Endothelial cell of umbilical vein (primary cell): ENCODE measurements around the gene HLTF. TPM values are rescaled to one million over a fixed set of nuclear protein-coding genes. Genes with fewer than 3 reads are reported as not detected.

Source experiments
- BruUV-seq: library from RNA; stranded (reverse); fragments of 400-500 nt; replicated peaks from 2 replicates; lab custom pipeline; 2021; lab: Mats Ljungman, UMichigan
- CTCF ChIA-PET: fragments of 300-600, 350-600 bp; sonication (Branson Sonifier 250); formaldehyde crosslinking; loops from one replicate; lab custom pipeline; 2021; ENCODE audit warnings: antibody characterized with exemption, inconsistent platforms; lab: Charles Lee
- POLR2A ChIA-PET: fragments of 300-600, 350-600 bp; sonication (Branson Sonifier 250); formaldehyde crosslinking; loops from one replicate; lab custom pipeline; 2021; ENCODE audit warnings: antibody characterized with exemption, inconsistent platforms; lab: Charles Lee
- DNase-seq: peaks from one replicate; pipeline ENCODE4 v3.0.0-alpha.2; 2011; ENCODE audit warnings: low read depth, low spot score
- FAIRE-seq: peaks from 2 replicates; lab custom pipeline; 2011; peaks lifted over from hg19 to GRCh38; lab: Jason Lieb, UNC
- H2AFZ ChIP-seq: 2 replicates; pipeline ENCODE4 v1.6.0; 2012; ENCODE audit warnings: low read depth, low read length, control low read depth, inconsistent platforms
- H3K27ac ChIP-seq: 2 replicates; pipeline ENCODE4 v1.5.1; 2011; ENCODE audit warnings: low read depth, mild to moderate bottlenecking, control low read depth, low read length, moderate library complexity; ENCODE audit not compliant: insufficient read depth
- H3K27me3 ChIP-seq, 2 experiments: 2 replicates each; pipeline versions ENCODE4 v1.6.0 to v1.6.1; 2011; ENCODE audit warnings: low read length in 2 of 2, mixed read lengths in 1 of 2; ENCODE audit not compliant: control insufficient read depth in 2 of 2, insufficient read depth in 2 of 2
- H3K36me3 ChIP-seq, 2 experiments: 2 replicates in 1 of 2; 3 replicates in 1 of 2; pipeline ENCODE4 v1.5.1; 2011; ENCODE audit warnings: low read length in 2 of 2, mild to moderate bottlenecking in 1 of 2, moderate library complexity in 1 of 2; ENCODE audit not compliant: control insufficient read depth in 2 of 2, insufficient read depth in 2 of 2; ENCODE audit errors: extremely low read depth in 1 of 2
- H3K4me1 ChIP-seq: 3 replicates; pipeline ENCODE4 v1.5.1; 2011; ENCODE audit warnings: mild to moderate bottlenecking, low read length; ENCODE audit not compliant: control insufficient read depth, insufficient read depth; ENCODE audit errors: extremely low read depth
- H3K4me2 ChIP-seq: 2 replicates; pipeline ENCODE4 v1.6.1; 2011; ENCODE audit warnings: low read length, control low read depth, mixed read lengths; ENCODE audit not compliant: insufficient read depth
- H3K4me3 ChIP-seq, 3 experiments: fragments of 200-600 bp in 1 of 3; sonication (generic), shearing (Covaris generic) in 1 of 3; replicated peaks in 1 of 3; 2 replicates each; pipeline ENCODE4 v1.5.1; 2011 to 2016; ENCODE audit warnings: control low read depth in 3 of 3, low read length in 3 of 3, mild to moderate bottlenecking in 2 of 3, inconsistent platforms in 1 of 3, low read depth in 1 of 3, moderate library complexity in 1 of 3; ENCODE audit not compliant: insufficient read depth in 1 of 3
- H3K79me2 ChIP-seq: 2 replicates; pipeline ENCODE4 v1.6.0; 2012; ENCODE audit warnings: low read length, inconsistent platforms; ENCODE audit not compliant: control insufficient read depth, insufficient read depth
- H3K9ac ChIP-seq: replicated peaks from 2 replicates; pipeline ENCODE3; 2011; ENCODE audit warnings: low read length, control low read depth; ENCODE audit not compliant: insufficient read depth; ENCODE audit errors: extremely low read depth
- H3K9me1 ChIP-seq: replicated peaks from 3 replicates; pipeline ENCODE4 v1.6.0; 2011; ENCODE audit warnings: mild to moderate bottlenecking, low read length; ENCODE audit not compliant: control insufficient read depth, insufficient read depth; ENCODE audit errors: extremely low read depth
- H3K9me3 ChIP-seq: replicated peaks from 2 replicates; pipeline ENCODE4 v1.5.1; 2012; ENCODE audit warnings: low read length, inconsistent platforms; ENCODE audit not compliant: control insufficient read depth, insufficient read depth
- H4K20me1 ChIP-seq: replicated peaks from 2 replicates; pipeline ENCODE3; 2011; ENCODE audit warnings: mild to moderate bottlenecking, low read length; ENCODE audit not compliant: control insufficient read depth, insufficient read depth; ENCODE audit errors: extremely low read depth
- EZH2 ChIP-seq: IDR thresholded peaks from 2 replicates; pipeline ENCODE4 v1.6.1; 2012; ENCODE audit warnings: borderline replicate concordance, low read depth, mild to moderate bottlenecking, moderate library complexity, low read length, inconsistent platforms; ENCODE audit not compliant: severe bottlenecking
- FOS ChIP-seq: IDR thresholded peaks from 2 replicates; pipeline ENCODE4 v1.6.1; 2011; ENCODE audit warnings: mild to moderate bottlenecking, low read length, moderate library complexity, borderline replicate concordance; ENCODE audit not compliant: insufficient read depth
- JUN ChIP-seq: IDR thresholded peaks from 2 replicates; pipeline ENCODE4 v1.6.1; 2011; ENCODE audit warnings: borderline replicate concordance, low read depth; ENCODE audit not compliant: insufficient read length, insufficient read depth
- MAX ChIP-seq: IDR thresholded peaks from 2 replicates; pipeline ENCODE4 v1.6.1; 2011; ENCODE audit not compliant: insufficient read depth, insufficient read length
- MYC ChIP-seq: IDR thresholded peaks from one replicate; pipeline ENCODE4 v1.6.1; 2011; ENCODE audit warnings: mild to moderate bottlenecking, low read depth, low read length
- POLR2A ChIP-seq: IDR thresholded peaks from 2 replicates; pipeline ENCODE4 v1.6.1; 2012; ENCODE audit warnings: low read depth, mild to moderate bottlenecking, control low read depth, low read length
- POLR2AphosphoS5 ChIP-seq: IDR thresholded peaks from 2 replicates; pipeline ENCODE4 v1.6.1; 2012; ENCODE audit warnings: low read depth, mild to moderate bottlenecking, control low read depth, low read length, moderate library complexity; ENCODE audit not compliant: insufficient read depth
- dilution Hi-C: fragments of 300-500 bp; cut with MboI; formaldehyde crosslinking; loops from one replicate; pipeline ENCODE4 v1.15.0; 2019; ENCODE audit warnings: low sequenced_read_pairs; ENCODE audit not compliant: extremely low pct_ligation_motif_present
- intact Hi-C: fragments of 100-400 bp; cut with micrococcal nuclease; formaldehyde crosslinking; loops from one replicate; pipeline ENCODE4 v1.10.0; 2022
- polyA plus RNA-seq, 4 experiments: library from polyadenylated mRNA; depleted of rRNA in 3 of 4; stranded (reverse) in 3 of 4; unstranded in 1 of 4; fragments of >200 nt; gene quantifications; 2 replicates each; pipeline versions ENCODE4 v1.2.1 to v1.2.3, GENCODE V29; 2011 to 2012; ENCODE audit warnings: missing spikeins in 1 of 4
- total RNA-seq: library from RNA; stranded (reverse); gene quantifications from 2 replicates; pipeline ENCODE4 v1.2.3, GENCODE V29; 2021
- TF ChIP-seq, protein P1 (sequence below), 2 donors: IDR thresholded peaks; 1 replicate in 1 of 2; 2 replicates in 1 of 2; pipeline ENCODE4 v1.5.1; 2011; ENCODE audit warnings: low read length in 2 of 2, mild to moderate bottlenecking in 2 of 2, moderate library complexity in 2 of 2, control low read depth in 1 of 2, inconsistent platforms in 1 of 2, low read depth in 1 of 2; ENCODE audit not compliant: insufficient read depth in 1 of 2; ENCODE audit errors: extremely low read depth in 1 of 2

The HLTF gene
- total and polyA plus RNA-seq, 2 donors (not counting 3 experiments of a cell fraction or from before 2014, with no cell fraction given) = 8.7 to 24.6 TPM

- Histone ChIP-seq H3K4me2 (no peak overlapping the region), H3K27ac (no peak overlapping the region), H3K27me3 (no peaks in the 10 kb centered on the region), H3K9ac (no peak overlapping the region), H3K79me2 (no peaks in the 10 kb centered on the region), H3K9me3 (no peaks in the 10 kb centered on the region), H3K9me1 (no peaks in the 10 kb centered on the region), H4K20me1 (no peaks in the 10 kb centered on the region), H3K4me1 (peaks cover 9% of the 10 kb centered on the region), H2AFZ (no peak overlapping the region), H3K36me3 (peaks cover 6 to 11% of the 10 kb centered on the region in 2 experiments), H3K4me3 (no peak overlapping the region)
- ChIA-PET CTCF (no interaction called here), POLR2A (no interaction called here)
- dilution Hi-C loops (no loop called here), intact Hi-C loops (no loop called here)
- TF ChIP-seq, protein P1, sequence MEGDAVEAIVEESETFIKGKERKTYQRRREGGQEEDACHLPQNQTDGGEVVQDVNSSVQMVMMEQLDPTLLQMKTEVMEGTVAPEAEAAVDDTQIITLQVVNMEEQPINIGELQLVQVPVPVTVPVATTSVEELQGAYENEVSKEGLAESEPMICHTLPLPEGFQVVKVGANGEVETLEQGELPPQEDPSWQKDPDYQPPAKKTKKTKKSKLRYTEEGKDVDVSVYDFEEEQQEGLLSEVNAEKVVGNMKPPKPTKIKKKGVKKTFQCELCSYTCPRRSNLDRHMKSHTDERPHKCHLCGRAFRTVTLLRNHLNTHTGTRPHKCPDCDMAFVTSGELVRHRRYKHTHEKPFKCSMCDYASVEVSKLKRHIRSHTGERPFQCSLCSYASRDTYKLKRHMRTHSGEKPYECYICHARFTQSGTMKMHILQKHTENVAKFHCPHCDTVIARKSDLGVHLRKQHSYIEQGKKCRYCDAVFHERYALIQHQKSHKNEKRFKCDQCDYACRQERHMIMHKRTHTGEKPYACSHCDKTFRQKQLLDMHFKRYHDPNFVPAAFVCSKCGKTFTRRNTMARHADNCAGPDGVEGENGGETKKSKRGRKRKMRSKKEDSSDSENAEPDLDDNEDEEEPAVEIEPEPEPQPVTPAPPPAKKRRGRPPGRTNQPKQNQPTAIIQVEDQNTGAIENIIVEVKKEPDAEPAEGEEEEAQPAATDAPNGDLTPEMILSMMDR (IDR thresholded peaks at IDR 0.05; ENCODE audit: extremely low read depth in 1 of 2, insufficient read depth in 1 of 2, low read depth in 1 of 2, low read length in 2 of 2) = no peak
- TF ChIP-seq EZH2 (no peak), POLR2AphosphoS5 (no peak), FOS (no peak), JUN (no peak), MYC (no peak), POLR2A (no peak), MAX (no peak)
- BruUV-seq = no TSS peak
- no peak for DNase-seq
- FAIRE-seq = no peak
Observed at GRCh38 chr3:149018247-149018646, 68.1 kb downstream of the HLTF start.
